ENCODE data around the gene ASXL1. TPM values are rescaled to one million over a fixed set of nuclear protein-coding genes. Genes with fewer than 3 reads are reported as not detected.

The ASXL1 gene
- total RNA-seq, 1 donor from 2014 or later: 65.6 TPM

GRCh38 chr20:32482143-32482441, 124.0 kb downstream of the ASXL1 start:
- no peak for DNase-seq

- peak; percentile 56 for DNase-seq
Observed at GRCh38 chr20:32482442-32483261, 124.5 kb downstream of the ASXL1 start.

- peak; percentile 89 for DNase-seq
Observed at GRCh38 chr20:32483351-32484224, 125.5 kb downstream of the ASXL1 start.

GRCh38 chr20:32484225-32484957, 126.3 kb downstream of the ASXL1 start:
- DNase-seq: peak; percentile 61

- peak; percentile 92 for DNase-seq
Observed at GRCh38 chr20:32484958-32485769, 127.0 kb downstream of the ASXL1 start.

GRCh38 chr20:32485770-32486478, 127.8 kb downstream of the ASXL1 start:
- no peak for DNase-seq

- DNase-seq: no peak
Observed at GRCh38 chr20:32487381-32487780, 129.2 kb downstream of the ASXL1 start.

GRCh38 chr20:32488066-32488838, 130.1 kb downstream of the ASXL1 start:
- no peak for DNase-seq

Other genes starting within 250 kb of the ASXL1 start
- 27.3 TPM for gene TM9SF4, start 248.6 kb upstream of the ASXL1 start, total RNA-seq
- gene PLAGL2, start 150.6 kb upstream of the ASXL1 start, total RNA-seq: 6.2 TPM
- gene POFUT1, start 150.5 kb upstream of the ASXL1 start, total RNA-seq: 33.5 TPM
- gene KIF3B, start 80.7 kb upstream of the ASXL1 start, total RNA-seq: 16.3 TPM
- 5.9 TPM for gene NOL4L, start 227.0 kb downstream of the ASXL1 start, total RNA-seq

Measured in tongue (tissue), 2 donors.